Left cardiac atrium (tissue), 4 donors: Measurements from ENCODE around the gene CBX1. TPM values are rescaled to one million over a fixed set of nuclear protein-coding genes. Genes with fewer than 3 reads are reported as not detected.

Experiments used
- ATAC-seq, 2 donors: fragments of 200-7000 bp; cut with Tn5 transposase; one replicate each; pipeline ENCODE4 v1.9.1; 2020; ENCODE audit warnings: mild to moderate bottlenecking in 2 of 2, moderate library complexity in 2 of 2
- DNase-seq: peaks from one replicate; pipeline ENCODE4 v3.0.0-alpha.2; 2020
- intact Hi-C, 2 donors: fragments of 100-400 bp; cut with DNase I; formaldehyde crosslinking; loops; one replicate each; pipeline versions ENCODE4 v1.14.1 to v1.15.1; 2022 to 2023
- total RNA-seq, 2 donors: library from RNA; stranded (reverse); fragmentation: NEBNext Ultra II Directional; extraction: Animal tissue kit (Norgen Biotek cat#: 25700); gene quantifications; one replicate each; pipeline ENCODE4 v1.2.1, GENCODE V29; 2021
- donor health status: DM: no; HTN: yes; CAD: no.
- donor health status: DM: no; HTN: yes; CAD: no; lungs with severe emphysema.
- donor health status: DM: yes; HTN: yes; CAD: no.
- donor health status: Dilated cardiomyopathy.

Gene CBX1
- total RNA-seq, 2 donors from 2014 or later: 29.2 to 35.6 TPM

DNA sequence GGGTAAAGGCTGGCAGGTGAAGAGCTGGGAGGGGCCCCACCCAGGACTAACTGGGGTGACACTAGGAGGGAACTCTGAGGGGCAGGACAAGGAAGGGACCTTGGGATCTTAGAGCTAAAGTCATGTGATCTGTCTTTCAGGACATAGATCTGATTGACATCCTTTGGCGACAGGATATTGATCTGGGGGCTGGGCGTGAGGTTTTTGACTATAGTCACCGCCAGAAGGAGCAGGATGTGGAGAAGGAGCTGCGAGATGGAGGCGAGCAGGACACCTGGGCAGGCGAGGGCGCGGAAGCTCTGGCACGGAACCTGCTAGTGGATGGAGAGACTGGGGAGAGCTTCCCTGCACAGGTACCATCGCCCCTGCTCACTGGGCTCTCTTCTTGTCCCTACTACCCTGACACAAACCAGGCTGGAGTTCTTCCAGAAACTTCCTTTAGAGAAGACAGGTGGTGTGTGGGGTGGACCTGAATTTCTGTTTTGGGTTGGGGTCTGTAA, 45.0 kb downstream of the CBX1 start:
- DNase-seq (no peak), ATAC-seq (no peak)
- intact Hi-C loops: no loop called here

DNA sequence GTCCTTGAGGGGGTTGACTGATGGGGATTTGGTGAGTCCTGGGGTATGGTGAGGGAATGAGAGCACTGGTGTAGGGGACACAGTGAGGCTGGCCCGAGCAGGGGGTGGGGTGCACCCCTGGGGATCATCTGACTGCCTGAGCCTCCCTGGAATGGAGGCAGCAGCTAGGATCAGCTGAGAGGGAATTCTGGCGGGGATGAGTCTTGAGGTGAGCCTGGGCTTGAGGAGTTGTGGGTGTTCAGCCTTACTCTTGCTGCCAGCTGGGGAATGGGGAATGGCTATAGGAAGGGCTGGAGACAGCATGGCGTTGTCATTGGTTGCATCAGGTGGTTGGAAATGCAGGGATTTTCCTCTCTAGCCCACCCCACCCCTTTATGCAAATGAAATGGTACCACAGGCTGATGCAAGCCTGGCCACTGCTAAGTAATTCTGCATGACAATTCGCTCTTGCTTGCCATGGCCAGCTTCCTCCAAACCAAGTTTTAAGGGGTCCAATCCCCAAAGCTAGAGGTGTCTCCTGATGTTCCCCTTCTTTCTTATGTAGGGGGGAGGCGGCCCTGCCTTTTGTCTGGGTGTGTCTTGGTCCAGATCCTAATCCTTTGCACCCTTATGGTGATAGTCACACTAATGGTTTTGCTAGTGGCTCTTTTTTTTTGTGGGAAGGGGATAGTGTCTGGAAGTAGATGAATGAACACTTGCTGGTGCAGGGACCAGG, 45.6 kb downstream of the CBX1 start:
- intact Hi-C loops: no loop called here
- DNase-seq: peak; percentile 7
- ATAC-seq: no peak

GRCh38 chr17:48054238-48055185, 46.8 kb downstream of the CBX1 start:
- peak; percentile 64 to 70 for ATAC-seq
- intact Hi-C loops: no loop called here
- peak; percentile 75 for DNase-seq

DNA sequence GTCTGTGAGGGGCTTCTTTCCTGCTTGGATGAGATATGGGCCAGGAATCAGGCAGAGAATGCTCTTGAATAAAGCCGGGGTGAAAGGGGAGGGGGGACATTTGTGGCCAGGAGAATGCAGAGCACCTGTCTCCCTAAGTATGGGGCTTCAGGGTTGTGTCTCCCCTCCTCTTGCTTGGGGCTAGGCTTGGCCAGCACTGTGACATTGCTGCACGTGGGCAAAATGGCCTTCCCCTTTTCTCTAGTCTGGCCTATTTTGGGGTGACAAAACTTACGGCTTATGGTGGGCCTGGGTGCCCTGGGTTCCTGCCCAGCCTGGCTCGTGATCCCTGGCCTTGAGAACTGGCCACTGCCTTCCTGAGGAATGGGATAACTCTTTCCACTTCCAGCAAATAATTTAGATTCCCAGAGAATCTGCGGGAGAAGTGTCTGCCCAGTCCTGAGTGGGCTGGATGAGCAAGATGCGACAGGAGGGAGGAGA, 47.5 kb downstream of the CBX1 start:
- intact Hi-C loops: no loop called here
- DNase-seq (no peak), ATAC-seq (no peak)

- intact Hi-C loops: no loop called here
- DNase-seq (peak; percentile 85), ATAC-seq (peak; percentile 23 to 54)
These were observed 48.1 kb downstream of the CBX1 start for GRCh38 chr17:48052956-48053757.

DNA sequence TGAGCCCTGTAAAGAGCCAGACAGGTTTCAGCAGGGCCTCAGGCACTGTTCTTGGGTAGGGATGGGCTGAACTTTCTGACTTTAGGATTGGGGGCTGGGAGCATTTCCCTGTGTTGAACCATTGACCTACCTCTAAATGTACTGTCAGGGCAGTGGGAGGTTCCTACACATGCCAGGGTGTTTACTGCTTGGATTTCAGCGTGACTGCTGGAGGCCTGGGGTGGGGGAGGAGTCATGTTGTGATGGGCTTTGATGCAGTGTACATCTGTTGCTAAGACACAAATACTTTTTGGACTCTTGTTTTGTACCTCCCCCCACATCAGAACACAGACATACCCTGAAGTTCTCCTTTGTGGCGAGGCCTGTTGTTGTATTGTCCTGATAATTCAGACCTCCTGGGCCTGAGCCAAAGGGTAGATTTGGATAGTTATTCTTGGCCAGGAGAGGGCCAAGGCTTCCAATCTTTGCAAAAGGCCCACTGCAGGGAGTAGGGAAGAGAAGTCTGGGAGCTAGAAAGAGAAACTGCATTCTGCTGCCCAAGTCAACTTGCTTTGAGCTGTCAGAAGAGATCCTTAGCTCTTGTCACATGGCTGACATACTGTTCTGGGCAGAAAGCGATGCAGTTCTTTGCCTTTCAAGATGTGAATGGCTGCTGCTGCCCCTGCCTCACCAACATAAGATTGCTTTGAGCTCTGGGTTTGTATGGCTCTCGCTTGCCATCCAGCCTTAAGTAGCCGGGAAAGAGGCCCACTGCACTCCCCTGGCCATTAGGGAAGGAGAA, 49.4 kb downstream of the CBX1 start:
- ATAC-seq: peak; percentile 1 to 11

GRCh38 chr17:48051283-48051682, 50.0 kb downstream of the CBX1 start:
- ATAC-seq: no peak
- no peak for DNase-seq
- intact Hi-C loops: no loop called here

More for the DNA sequence above, 49.4 kb downstream of the CBX1 start:
- intact Hi-C loops: no loop called here
- peak; percentile 79 for DNase-seq

- intact Hi-C loops: no loop called here
- ATAC-seq (peak; percentile 78 to 86), DNase-seq (peak; percentile 94)
These were observed 52.7 kb downstream of the CBX1 start for GRCh38 chr17:48048384-48049126.

DNA sequence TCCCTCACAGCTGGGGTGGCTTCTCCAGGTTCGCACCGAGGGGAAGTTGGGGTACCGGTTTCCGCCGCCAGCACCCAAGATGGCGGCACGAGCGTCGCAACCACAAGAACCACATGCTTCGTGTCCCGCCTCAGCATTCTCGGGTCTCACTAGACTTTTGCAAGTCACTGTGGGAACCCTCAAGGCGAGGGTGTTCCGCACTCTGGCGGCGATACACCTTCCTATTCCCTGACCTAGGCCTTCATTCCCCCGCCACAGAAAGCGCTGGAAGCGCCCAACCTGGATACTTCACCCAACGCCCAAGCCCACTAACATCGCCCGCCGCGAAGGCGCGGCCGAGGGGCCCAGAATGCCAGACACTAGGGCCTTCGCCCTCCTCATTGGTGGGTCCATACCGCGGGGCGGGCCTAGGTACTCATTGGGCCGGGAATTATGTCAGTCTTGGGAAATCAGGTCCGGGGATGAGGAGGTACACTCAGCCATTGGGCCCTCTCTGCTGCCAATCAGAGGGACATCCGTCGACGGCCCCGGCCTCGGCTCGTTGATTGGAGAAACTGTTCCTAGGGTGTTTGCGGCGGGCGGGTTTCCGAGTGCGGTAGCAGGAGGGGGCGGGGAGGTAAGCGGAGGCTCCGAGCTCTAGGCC, 53.4 kb downstream of the CBX1 start, which contains the start of gene NFE2L1:
TSS of gene NFE2L1 (plus strand) at position 619 of the 643 bp plus-strand sequence. CDS start 2,760 bp downstream, outside the sequence.
- intact Hi-C loops: no loop called here
- ATAC-seq (peak; percentile 93 to 94), DNase-seq (peak; percentile 100)

GRCh38 chr17:48047113-48047740, 54.1 kb downstream of the CBX1 start:
- no peak for ATAC-seq
- DNase-seq: no peak
- intact Hi-C loops: no loop called here

DNA sequence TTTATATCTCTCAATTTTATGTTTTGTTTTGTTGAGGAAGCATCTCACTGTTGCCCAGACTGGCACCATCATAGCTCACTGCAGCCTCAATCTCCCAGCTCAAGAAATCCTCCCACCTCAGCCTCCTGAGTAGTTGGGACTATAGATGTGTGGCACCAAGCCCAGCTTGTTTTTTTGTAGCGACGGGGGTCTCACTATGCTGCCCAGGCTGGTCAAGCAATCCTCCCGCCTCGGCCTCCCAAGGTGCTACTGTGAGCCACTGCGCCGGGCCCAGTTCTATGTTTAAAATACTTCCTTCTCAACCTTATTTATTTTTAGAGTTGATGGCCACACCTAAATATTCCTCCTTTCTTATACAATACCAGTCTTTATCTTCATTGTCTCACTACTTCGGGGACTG, 55.0 kb downstream of the CBX1 start:
- ATAC-seq: no peak
- no peak for DNase-seq

GRCh38 chr17:48045316-48046001, 55.8 kb downstream of the CBX1 start:
- DNase-seq (no peak), ATAC-seq (no peak)
- intact Hi-C loops: no loop called here

More for the DNA sequence above, 55.0 kb downstream of the CBX1 start:
- intact Hi-C loops: no loop called here

- intact Hi-C loops: no loop called here
- DNase-seq: no peak
These were observed 56.4 kb downstream of the CBX1 start for GRCh38 chr17:48044851-48045250.

GRCh38 chr17:48043176-48043575, 58.1 kb downstream of the CBX1 start:
- no peak for DNase-seq
- intact Hi-C loops: no loop called here
- ATAC-seq: no peak

More at GRCh38 chr17:48044851-48045250, 56.4 kb downstream of the CBX1 start:
- no peak for ATAC-seq

DNA sequence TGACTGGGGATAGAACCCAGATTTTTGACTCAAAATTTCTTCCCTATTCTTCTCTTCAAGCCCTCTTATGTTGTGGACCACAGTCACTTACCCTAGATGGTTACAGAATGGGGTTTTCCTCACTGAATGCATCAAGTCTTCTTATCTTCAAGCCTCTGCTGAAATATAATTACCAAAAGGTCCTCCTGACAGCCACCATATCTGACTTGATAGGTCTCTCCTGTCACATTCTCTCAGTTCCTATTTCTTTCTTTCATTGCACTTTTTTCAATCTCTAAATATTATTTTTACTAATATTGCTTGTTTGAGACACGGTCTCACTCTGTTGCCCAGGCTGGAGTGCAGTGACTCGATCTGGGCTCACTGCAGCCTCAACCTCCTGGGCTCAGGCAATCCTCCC, 62.6 kb downstream of the CBX1 start:
- ATAC-seq: no peak
- DNase-seq: no peak
- intact Hi-C loops: no loop called here

- peak in 1 of 2 donors; percentile 21 for ATAC-seq
- intact Hi-C loops: no loop called here
These were observed 63.4 kb downstream of the CBX1 start for GRCh38 chr17:48037838-48038323.

More at GRCh38 chr17:48037838-48038323, 63.4 kb downstream of the CBX1 start:
- peak; percentile 17 for DNase-seq
